H1 (cell line): Measurements from ENCODE around the gene IP6K3. TPM values are rescaled to one million over a fixed set of nuclear protein-coding genes. Genes with fewer than 3 reads are reported as not detected.

Source experiments
- CTCF ChIA-PET: fragments of 300-600 bp; sonication (Branson Sonifier 250); formaldehyde crosslinking; loops from one replicate; lab custom pipeline; 2021; ENCODE audit not compliant: partially characterized antibody; lab: Charles Lee
- POLR2A ChIA-PET: fragments of 300-600 bp; sonication (Branson Sonifier 250); formaldehyde crosslinking; loops from one replicate; lab custom pipeline; 2021; ENCODE audit warnings: inconsistent platforms; ENCODE audit not compliant: partially characterized antibody; lab: Charles Lee
- DNase-seq, 2 experiments: peaks; one replicate each; pipeline versions ENCODE4 v3.0.0 to v3.0.0-alpha.2; 2010 to 2022; ENCODE audit warnings: low spot score in 2 of 2, low read depth in 1 of 2, mixed read lengths in 1 of 2
- FAIRE-seq: peaks from 2 replicates; lab custom pipeline; 2011; peaks lifted over from hg19 to GRCh38; lab: Jason Lieb, UNC
- H2AFZ ChIP-seq: 2 replicates; pipeline ENCODE4 v1.8.1; 2012; ENCODE audit warnings: low read length, inconsistent platforms
- H2AK5ac ChIP-seq: 2 replicates; pipeline ENCODE4 v1.6.1; 2013; ENCODE audit warnings: low read depth, low read length
- H2BK120ac ChIP-seq: replicated peaks from 2 replicates; pipeline ENCODE3; 2013; ENCODE audit warnings: low read depth, low read length, inconsistent platforms
- H2BK12ac ChIP-seq: 2 replicates; pipeline ENCODE4 v1.6.1; 2013; ENCODE audit warnings: low read depth, low read length
- H2BK15ac ChIP-seq: 2 replicates; pipeline ENCODE4 v1.6.1; 2013; ENCODE audit warnings: low read length
- H2BK20ac ChIP-seq: 2 replicates; pipeline ENCODE4 v1.6.1; 2013; ENCODE audit warnings: low read length
- H2BK5ac ChIP-seq: 2 replicates; pipeline ENCODE4 v1.6.1; 2013; ENCODE audit warnings: low read depth, low read length
- H3K14ac ChIP-seq: 2 replicates; pipeline ENCODE4 v1.6.1; 2013; ENCODE audit warnings: inconsistent platforms; ENCODE audit not compliant: insufficient read length
- H3K18ac ChIP-seq: 2 replicates; pipeline ENCODE4 v1.6.1; 2013; ENCODE audit warnings: low read length; ENCODE audit errors: extremely low read depth
- H3K23ac ChIP-seq: 2 replicates; pipeline ENCODE4 v1.6.1; 2013; ENCODE audit warnings: inconsistent platforms; ENCODE audit not compliant: insufficient read length
- H3K23me2 ChIP-seq: 2 replicates; pipeline ENCODE4 v1.6.1; 2013; ENCODE audit warnings: low read depth, low read length
- H3K27ac ChIP-seq: 2 replicates; pipeline ENCODE4 v1.6.1; 2011; ENCODE audit warnings: low read depth, low read length, inconsistent platforms
- H3K27me3 ChIP-seq, 4 experiments: replicated peaks in 1 of 4; 1 replicate in 1 of 4; 2 replicates in 3 of 4; pipeline versions ENCODE4 v1.6.1 to v1.8.1; 2011 to 2013; ENCODE audit warnings: low read length in 3 of 4, mild to moderate bottlenecking in 3 of 4, inconsistent platforms in 2 of 4, mixed read lengths in 2 of 4, moderate library complexity in 1 of 4; ENCODE audit not compliant: control insufficient read depth in 3 of 4, insufficient read depth in 3 of 4; ENCODE audit errors: extremely low read depth in 1 of 4
- H3K36me3 ChIP-seq, 4 experiments: 2 replicates each; pipeline versions ENCODE4 v1.6.1 to v1.8.1; 2011 to 2013; ENCODE audit warnings: mild to moderate bottlenecking in 4 of 4, low read length in 3 of 4, moderate library complexity in 2 of 4, control low read depth in 1 of 4, inconsistent platforms in 1 of 4; ENCODE audit not compliant: insufficient read depth in 4 of 4, control insufficient read depth in 2 of 4
- H3K4ac ChIP-seq: replicated peaks from 2 replicates; pipeline ENCODE3; 2013; ENCODE audit warnings: low read length, low read depth, mixed read lengths, inconsistent platforms; ENCODE audit not compliant: insufficient read length
- H3K4me1 ChIP-seq, 4 experiments: replicated peaks in 1 of 4; 1 replicate in 1 of 4; 2 replicates in 3 of 4; pipeline versions ENCODE4 v1.6.1 to v1.8.1; 2011 to 2013; ENCODE audit warnings: low read length in 3 of 4, inconsistent platforms in 2 of 4, mixed read lengths in 1 of 4; ENCODE audit not compliant: insufficient read depth in 4 of 4, control insufficient read depth in 3 of 4
- H3K4me2 ChIP-seq, 2 experiments: 2 replicates each; pipeline versions ENCODE4 v1.6.1 to v1.8.1; 2011 to 2013; ENCODE audit warnings: low read depth in 2 of 2, low read length in 2 of 2, control low read depth in 1 of 2, inconsistent platforms in 1 of 2, mild to moderate bottlenecking in 1 of 2; ENCODE audit not compliant: insufficient read depth in 1 of 2
- H3K4me3 ChIP-seq, 4 experiments: fragments of 200-600, 300-600 bp in 1 of 4; sonication (generic), shearing (Covaris generic), sonication (Bioruptor Twin) in 1 of 4; 2 replicates each; pipeline versions ENCODE4 v1.5.1 to v1.8.1; 2011 to 2016; ENCODE audit warnings: low read length in 4 of 4, low read depth in 3 of 4, control low read depth in 2 of 4, inconsistent platforms in 2 of 4, mild to moderate bottlenecking in 2 of 4, mixed read lengths in 1 of 4, moderate library complexity in 1 of 4; ENCODE audit not compliant: insufficient read depth in 2 of 4; ENCODE audit errors: extremely low read depth in 1 of 4
- H3K56ac ChIP-seq: replicated peaks from 2 replicates; pipeline ENCODE3; 2013; ENCODE audit warnings: low read depth, mild to moderate bottlenecking, mixed read lengths, low read length, inconsistent platforms; ENCODE audit not compliant: insufficient read length
- H3K79me1 ChIP-seq: 2 replicates; pipeline ENCODE4 v1.6.1; 2013; ENCODE audit warnings: low read depth, low read length, control low read depth
- H3K79me2 ChIP-seq, 2 experiments: 2 replicates each; pipeline versions ENCODE4 v1.6.1 to v1.8.1; 2012 to 2013; ENCODE audit warnings: low read length in 2 of 2, mild to moderate bottlenecking in 2 of 2, inconsistent platforms in 1 of 2; ENCODE audit not compliant: insufficient read depth in 2 of 2, control insufficient read depth in 1 of 2
- H3K9ac ChIP-seq, 4 experiments: replicated peaks in 1 of 4; 1 replicate in 1 of 4; 2 replicates in 3 of 4; pipeline versions ENCODE4 v1.6.1 to v1.8.1; 2011 to 2013; ENCODE audit warnings: low read depth in 3 of 4, low read length in 3 of 4, control low read depth in 2 of 4, mild to moderate bottlenecking in 2 of 4, moderate library complexity in 2 of 4, inconsistent platforms in 1 of 4; ENCODE audit errors: extremely low read depth in 1 of 4
- H3K9me3 ChIP-seq, 2 experiments: 2 replicates each; pipeline versions ENCODE4 v1.6.1 to v1.8.1; 2012 to 2013; ENCODE audit warnings: mild to moderate bottlenecking in 2 of 2, moderate library complexity in 2 of 2, control low read depth in 1 of 2, inconsistent platforms in 1 of 2, low read depth in 1 of 2, low read length in 1 of 2, mixed read lengths in 1 of 2; ENCODE audit not compliant: insufficient read depth in 2 of 2
- H4K20me1 ChIP-seq, 2 experiments: replicated peaks in 1 of 2; 2 replicates each; pipeline versions ENCODE3 to v1.8.1; 2011 to 2013; ENCODE audit warnings: inconsistent platforms in 2 of 2, low read length in 2 of 2, mild to moderate bottlenecking in 1 of 2; ENCODE audit not compliant: insufficient read depth in 2 of 2, control insufficient read depth in 1 of 2
- H4K5ac ChIP-seq: 2 replicates; pipeline ENCODE4 v1.6.1; 2013; ENCODE audit warnings: low read length, low read depth, mixed read lengths, inconsistent platforms; ENCODE audit not compliant: insufficient read length
- H4K8ac ChIP-seq: 2 replicates; pipeline ENCODE4 v1.8.0; 2013; ENCODE audit warnings: mild to moderate bottlenecking, moderate library complexity, low read length, inconsistent platforms; ENCODE audit not compliant: insufficient read depth; ENCODE audit errors: extremely low read depth
- H4K91ac ChIP-seq: replicated peaks from 2 replicates; pipeline ENCODE3; 2013; ENCODE audit warnings: low read length, mixed read lengths, inconsistent platforms; ENCODE audit not compliant: insufficient read length
- BCL11A ChIP-seq, 2 experiments: IDR thresholded peaks; one replicate each; pipeline ENCODE4 v1.6.1; 2011; ENCODE audit warnings: low read depth in 2 of 2, low read length in 2 of 2, mild to moderate bottlenecking in 2 of 2
- HDAC6 ChIP-seq: IDR thresholded peaks from one replicate; pipeline ENCODE4 v1.7.1; 2012; ENCODE audit warnings: low read depth, mild to moderate bottlenecking, inconsistent platforms, low read length, moderate library complexity
- JUN ChIP-seq: IDR thresholded peaks from 2 replicates; pipeline ENCODE4 v1.6.1; 2011; ENCODE audit warnings: low read depth, mild to moderate bottlenecking, improper control_type of control experiment, low read length
- POU5F1 ChIP-seq: IDR thresholded peaks from 2 replicates; pipeline ENCODE4 v1.6.1; 2011; ENCODE audit warnings: low read depth, mild to moderate bottlenecking, low read length, moderate library complexity
- RFX5 ChIP-seq: IDR thresholded peaks from 2 replicates; pipeline ENCODE4 v1.6.1; 2011; ENCODE audit warnings: low read depth, low read length, improper control_type of control experiment, borderline replicate concordance
- SP1 ChIP-seq: IDR thresholded peaks from 2 replicates; pipeline ENCODE4 v1.6.1; 2011; ENCODE audit warnings: low read depth, low read length
- WGBS, 2 experiments: shearing (Covaris generic) in 1 of 2; methylation state at CpG; one replicate each; pipeline versions ENCODE4 v1.1.6 to v1.1.7; 2013 to 2015; ENCODE audit warnings: low lambda C conversion rate in 2 of 2, mixed read lengths in 2 of 2, inconsistent platforms in 1 of 2, low coverage in 1 of 2, missing lambda C conversion rate in 1 of 2; ENCODE audit not compliant: insufficient replicate concordance in 2 of 2, insufficient coverage in 1 of 2, insufficient read length in 1 of 2; ENCODE audit errors: extremely low coverage in 1 of 2, missing lambda C conversion rate in 1 of 2; 5-methylcytosine and 5-hydroxymethylcytosine counted together
- polyA plus RNA-seq, 7 experiments: library from polyadenylated mRNA; depleted of rRNA in 3 of 7; stranded (reverse) in 5 of 7; unstranded in 2 of 7; fragments of >200 nt in 5 of 7; fragments of 200-250 nt in 2 of 7; gene quantifications; 1 replicate in 5 of 7; 2 replicates in 1 of 7; 4 replicates in 1 of 7; pipeline versions ENCODE4 v1.2.1 to v1.2.3, GENCODE V29; 2011 to 2013; ENCODE audit warnings: missing spikeins in 2 of 7, mixed read lengths in 2 of 7
- total RNA-seq: library from RNA; stranded (reverse); fragmentation: NEBNext Ultra II Directional; extraction: Animal tissue kit (Norgen Biotek cat#: 25700); gene quantifications from 2 replicates; pipeline ENCODE4 v1.2.1, GENCODE V29; 2021
- TF ChIP-seq, protein P1 (sequence below): IDR thresholded peaks from 2 replicates; pipeline ENCODE4 v1.6.1; 2011; ENCODE audit warnings: low read depth, mild to moderate bottlenecking, low read length; ENCODE audit not compliant: insufficient read depth

IP6K3 gene
- total and polyA plus RNA-seq, 2 of the 8 experiments (the other 6 are each of a cell fraction or from before 2014, with no cell fraction given), result 0.22 to 0.73 TPM

DNA sequence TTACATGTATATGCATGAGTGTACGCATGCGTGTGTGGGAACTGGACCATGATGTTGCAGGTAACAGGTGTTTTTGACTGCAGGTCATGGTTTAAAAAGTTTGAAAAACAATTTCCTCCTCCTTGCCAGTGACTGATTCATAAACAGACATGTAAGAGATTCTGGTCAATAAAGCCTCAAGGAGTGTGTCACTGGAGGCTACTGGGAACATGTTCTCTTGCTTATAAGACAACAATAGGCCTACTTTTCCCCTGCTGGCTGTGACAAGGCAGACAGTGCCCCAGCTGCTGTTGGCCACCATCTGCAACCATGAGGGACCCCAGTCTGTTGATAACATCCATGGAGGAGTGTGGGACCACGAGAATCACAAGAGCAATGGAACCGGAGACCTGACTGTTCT, 29.5 kb upstream of the IP6K3 start:
- Histone ChIP-seq H3K4me3 (no peak overlapping the region), H2AK5ac (no peak overlapping the region), H3K36me3 (peaks cover 31 to 87% (median 54%) of the 10 kb centered on the region in 4 experiments), H3K9me3 (no peaks in the 10 kb centered on the region), H3K4ac (no peak overlapping the region), H2BK12ac (no peak overlapping the region), H3K4me2 (no peak overlapping the region), H4K91ac (no peak overlapping the region), H2BK20ac (no peak overlapping the region), H4K8ac (no peak overlapping the region), H3K27me3 (no peaks in the 10 kb centered on the region), H3K4me1 (peaks cover 12 to 38% (median 33%) of the 10 kb centered on the region in 4 experiments), H2BK120ac (no peak overlapping the region), H3K9ac (no peak overlapping the region), H3K14ac (no peak overlapping the region), H3K79me2 (no peaks in the 10 kb centered on the region), H3K79me1 (no peaks in the 10 kb centered on the region), H2BK5ac (no peak overlapping the region; the same call in 1 of the 2 replicates), H3K27ac (no peak overlapping the region), H3K18ac (no peak overlapping the region), H4K20me1 (peaks cover 0 to 6% of the 10 kb centered on the region in 2 experiments), H4K5ac (no peak overlapping the region), H3K23me2 (no peaks in the 10 kb centered on the region), H3K56ac (no peak overlapping the region), H2AFZ (no peak overlapping the region), H3K23ac (no peak overlapping the region), H2BK15ac (no peak overlapping the region)
- FAIRE-seq, result no peak
- 90% methylated on average over 4 of the region's 4 CpGs; no CpG with 5 or more reads in 1 of the 2 experiments for WGBS, 2 experiments
- POLR2A ChIA-PET, result interaction anchor here (1.4 to 5.0 kb wide), 2 partner anchors 11 to 23 kb away, joined by 4 to 39 read pairs; partner anchors contain the start of gene LEMD2
- CTCF ChIA-PET, result interaction anchor here (0.7 to 14.3 kb wide), 6 partner anchors 9 to 64 kb away, joined by 3 to 156 read pairs (median 4); no protein-coding TSS in a partner anchor
- TF ChIP-seq BCL11A (IDR thresholded peaks at IDR 0.05; ENCODE audit: low read depth in 2 of 2, low read length in 2 of 2) (no peak), POU5F1 (no peak), RFX5 (no peak), HDAC6 (no peak), SP1 (no peak), JUN (no peak)
- TF ChIP-seq, protein P1, sequence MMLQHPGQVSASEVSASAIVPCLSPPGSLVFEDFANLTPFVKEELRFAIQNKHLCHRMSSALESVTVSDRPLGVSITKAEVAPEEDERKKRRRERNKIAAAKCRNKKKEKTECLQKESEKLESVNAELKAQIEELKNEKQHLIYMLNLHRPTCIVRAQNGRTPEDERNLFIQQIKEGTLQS, result no peak
- no peak for DNase-seq
